Astrocyte (in vitro differentiated cells and primary cell): ENCODE measurements around the gene SYT17. TPM values are rescaled to one million over a fixed set of nuclear protein-coding genes. Genes with fewer than 3 reads are reported as not detected.

ENCODE experiments used
- DNase-seq: peaks from one replicate; pipeline ENCODE4 v3.0.0-alpha.2; 2010; ENCODE audit warnings: low read depth
- FAIRE-seq: peaks from 2 replicates; lab custom pipeline; 2011; peaks lifted over from hg19 to GRCh38; lab: Jason Lieb, UNC
- H2AFZ ChIP-seq: 2 replicates; pipeline ENCODE4 v1.6.0; 2012; ENCODE audit warnings: low read depth, low read length, inconsistent platforms
- H3K27ac ChIP-seq: 2 replicates; pipeline ENCODE4 v1.5.1; 2011; ENCODE audit warnings: low read depth, low read length, inconsistent platforms
- H3K27me3 ChIP-seq: 2 replicates; pipeline ENCODE4 v1.6.0; 2011; ENCODE audit warnings: low read length, inconsistent platforms; ENCODE audit not compliant: insufficient read depth
- H3K36me3 ChIP-seq: 2 replicates; pipeline ENCODE4 v1.5.1; 2011; ENCODE audit warnings: low read length, inconsistent platforms; ENCODE audit not compliant: insufficient read depth
- H3K4me1 ChIP-seq: 2 replicates; pipeline ENCODE4 v1.5.1; 2011; ENCODE audit warnings: low read length, inconsistent platforms; ENCODE audit not compliant: insufficient read depth
- H3K4me2 ChIP-seq: 2 replicates; pipeline ENCODE4 v1.6.0; 2012; ENCODE audit warnings: low read length, inconsistent platforms
- H3K4me3 ChIP-seq: 2 replicates; pipeline ENCODE4 v1.5.1; 2011; ENCODE audit warnings: low read depth, mild to moderate bottlenecking, low read length, inconsistent platforms; ENCODE audit not compliant: insufficient read depth
- H3K79me2 ChIP-seq: 2 replicates; pipeline ENCODE4 v1.6.0; 2012; ENCODE audit warnings: mild to moderate bottlenecking, low read length, inconsistent platforms; ENCODE audit not compliant: insufficient read depth
- H3K9ac ChIP-seq: 2 replicates; pipeline ENCODE4 v1.6.0; 2012; ENCODE audit warnings: mild to moderate bottlenecking, low read length, inconsistent platforms
- H3K9me3 ChIP-seq: 2 replicates; pipeline ENCODE4 v1.5.1; 2012; ENCODE audit warnings: low read depth, mild to moderate bottlenecking, low read length, inconsistent platforms; ENCODE audit not compliant: insufficient read depth
- H4K20me1 ChIP-seq: 2 replicates; pipeline ENCODE4 v1.6.0; 2012; ENCODE audit warnings: low read length, inconsistent platforms; ENCODE audit not compliant: insufficient read depth
- H3K27ac Mint-ChIP-seq: one replicate; pipeline ENCODE4 v1.8.0; 2021; ENCODE audit warnings: mild to moderate bottlenecking, mixed read lengths; ENCODE audit not compliant: unreplicated experiment
- H3K27me3 Mint-ChIP-seq: one replicate; pipeline ENCODE4 v1.8.0; 2021; ENCODE audit warnings: low read depth, mixed read lengths; ENCODE audit not compliant: unreplicated experiment
- H3K36me3 Mint-ChIP-seq: one replicate; pipeline ENCODE4 v1.8.0; 2021; ENCODE audit warnings: low read depth, mixed read lengths; ENCODE audit not compliant: unreplicated experiment
- H3K4me1 Mint-ChIP-seq: one replicate; pipeline ENCODE4 v1.8.0; 2021; ENCODE audit warnings: low read depth, mixed read lengths; ENCODE audit not compliant: unreplicated experiment
- H3K4me3 Mint-ChIP-seq: one replicate; pipeline ENCODE4 v1.8.0; 2021; ENCODE audit warnings: mild to moderate bottlenecking, moderate library complexity, mixed read lengths; ENCODE audit not compliant: unreplicated experiment
- H3K9me3 Mint-ChIP-seq: one replicate; pipeline ENCODE4 v1.8.0; 2021; ENCODE audit warnings: mild to moderate bottlenecking, mixed read lengths; ENCODE audit not compliant: unreplicated experiment
- EZH2 ChIP-seq: IDR thresholded peaks from 2 replicates; pipeline ENCODE4 v1.6.1; 2012; ENCODE audit warnings: mild to moderate bottlenecking, low read length, inconsistent platforms; ENCODE audit not compliant: insufficient read depth
- total RNA-seq: library from RNA; stranded (reverse); gene quantifications from 2 replicates; pipeline ENCODE4 v1.2.1, GENCODE V29; 2021
- TF ChIP-seq, protein P1 (sequence below): IDR thresholded peaks from 2 replicates; pipeline ENCODE4 v1.5.1; 2011; ENCODE audit warnings: low read depth, mild to moderate bottlenecking, inconsistent platforms, low read length, moderate library complexity; ENCODE audit not compliant: insufficient read depth

The SYT17 gene
- total RNA-seq, 1 donor from 2014 or later, result 4.8 TPM

DNA sequence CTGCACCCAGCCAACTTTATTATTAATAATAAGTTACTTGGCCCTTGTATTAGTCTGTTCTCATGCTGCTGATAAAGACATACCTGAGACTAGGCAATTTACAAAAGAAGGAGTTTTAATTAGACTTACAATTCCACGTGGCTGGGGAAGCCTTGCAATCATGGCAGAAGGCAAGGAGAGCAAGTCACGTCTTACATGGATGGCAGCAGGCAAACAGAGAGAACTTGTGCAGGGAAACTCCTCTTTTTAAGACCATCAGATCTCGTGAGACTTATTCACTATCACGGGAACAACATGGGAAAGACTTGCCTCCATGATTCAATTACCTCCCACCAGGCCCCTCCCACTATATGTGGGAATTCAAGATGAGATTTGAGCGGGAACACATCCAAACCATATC, 47.7 kb downstream of the SYT17 start:
- DNase-seq (no peak), FAIRE-seq (no peak)
- H3K27ac Mint-ChIP-seq, result no peak overlapping the region
- H3K4me1 ChIP-seq, result no peaks in the 10 kb centered on the region
- H3K79me2 ChIP-seq, result no peaks in the 10 kb centered on the region
- no peaks in the 10 kb centered on the region for H3K27me3 ChIP-seq
- H4K20me1 ChIP-seq, result no peaks in the 10 kb centered on the region
- H2AFZ ChIP-seq, result no peak overlapping the region
- peaks cover 20% of the 10 kb centered on the region for H3K9me3 Mint-ChIP-seq
- no peak overlapping the region for H3K4me3 Mint-ChIP-seq
- H3K36me3 Mint-ChIP-seq, result peaks cover 9% of the 10 kb centered on the region
- no peaks in the 10 kb centered on the region for H3K36me3 ChIP-seq
- no peaks in the 10 kb centered on the region for H3K4me1 Mint-ChIP-seq
- no peaks in the 10 kb centered on the region for H3K9me3 ChIP-seq
- no peak for TF ChIP-seq EZH2
- no peak overlapping the region for H3K27ac ChIP-seq
- no peaks in the 10 kb centered on the region for H3K27me3 Mint-ChIP-seq
- H3K4me3 ChIP-seq, result no peak overlapping the region
- H3K9ac ChIP-seq, result no peak overlapping the region
- no peak overlapping the region for H3K4me2 ChIP-seq

DNA sequence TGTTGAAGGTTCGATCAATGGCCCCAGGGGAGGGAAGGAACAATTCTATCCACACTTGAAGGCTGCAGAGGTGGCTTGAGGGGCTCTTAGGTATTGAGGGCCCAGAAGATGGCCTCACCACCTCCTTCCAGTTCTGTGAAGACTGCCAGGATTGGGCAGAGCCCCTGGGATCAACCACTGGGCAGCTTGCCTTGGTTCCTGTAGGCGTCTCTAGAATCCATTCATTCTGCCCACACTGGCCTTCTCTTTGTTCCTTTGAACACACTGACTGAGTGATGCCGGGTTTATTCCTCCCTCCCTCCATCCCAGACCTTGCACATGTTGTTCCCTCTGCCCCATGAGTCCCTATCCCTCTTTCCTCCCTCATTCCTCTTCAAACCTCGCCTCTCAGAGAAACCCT, 50.5 kb downstream of the SYT17 start:
- H3K27me3 ChIP-seq, result no peaks in the 10 kb centered on the region
- Mint-ChIP-seq H3K27ac (no peak overlapping the region), H3K27me3 (no peaks in the 10 kb centered on the region), H3K4me1 (no peaks in the 10 kb centered on the region), H3K4me3 (no peak overlapping the region), H3K9me3 (peaks cover 12% of the 10 kb centered on the region), H3K36me3 (peaks cover 3% of the 10 kb centered on the region)
- TF ChIP-seq, protein P1, sequence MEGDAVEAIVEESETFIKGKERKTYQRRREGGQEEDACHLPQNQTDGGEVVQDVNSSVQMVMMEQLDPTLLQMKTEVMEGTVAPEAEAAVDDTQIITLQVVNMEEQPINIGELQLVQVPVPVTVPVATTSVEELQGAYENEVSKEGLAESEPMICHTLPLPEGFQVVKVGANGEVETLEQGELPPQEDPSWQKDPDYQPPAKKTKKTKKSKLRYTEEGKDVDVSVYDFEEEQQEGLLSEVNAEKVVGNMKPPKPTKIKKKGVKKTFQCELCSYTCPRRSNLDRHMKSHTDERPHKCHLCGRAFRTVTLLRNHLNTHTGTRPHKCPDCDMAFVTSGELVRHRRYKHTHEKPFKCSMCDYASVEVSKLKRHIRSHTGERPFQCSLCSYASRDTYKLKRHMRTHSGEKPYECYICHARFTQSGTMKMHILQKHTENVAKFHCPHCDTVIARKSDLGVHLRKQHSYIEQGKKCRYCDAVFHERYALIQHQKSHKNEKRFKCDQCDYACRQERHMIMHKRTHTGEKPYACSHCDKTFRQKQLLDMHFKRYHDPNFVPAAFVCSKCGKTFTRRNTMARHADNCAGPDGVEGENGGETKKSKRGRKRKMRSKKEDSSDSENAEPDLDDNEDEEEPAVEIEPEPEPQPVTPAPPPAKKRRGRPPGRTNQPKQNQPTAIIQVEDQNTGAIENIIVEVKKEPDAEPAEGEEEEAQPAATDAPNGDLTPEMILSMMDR, result no peak
- no peak overlapping the region for H2AFZ ChIP-seq
- FAIRE-seq (no peak), DNase-seq (no peak)
- no peaks in the 10 kb centered on the region for H3K4me1 ChIP-seq
- no peak overlapping the region for H3K4me3 ChIP-seq
- H3K36me3 ChIP-seq, result no peaks in the 10 kb centered on the region
- H3K27ac ChIP-seq, result no peak overlapping the region
- H3K79me2 ChIP-seq, result no peaks in the 10 kb centered on the region
- no peaks in the 10 kb centered on the region for H3K9me3 ChIP-seq
- no peak overlapping the region for H3K4me2 ChIP-seq
- no peaks in the 10 kb centered on the region for H4K20me1 ChIP-seq
- H3K9ac ChIP-seq, result no peak overlapping the region

GRCh38 chr16:19219836-19220235, 51.8 kb downstream of the SYT17 start:
- FAIRE-seq (no peak), DNase-seq (no peak)
- no peaks in the 10 kb centered on the region for H3K27me3 Mint-ChIP-seq
- H3K4me1 Mint-ChIP-seq, result no peaks in the 10 kb centered on the region
- no peak for TF ChIP-seq EZH2
- TF ChIP-seq, protein P1, result no peak
- Histone ChIP-seq H3K36me3 (no peaks in the 10 kb centered on the region), H3K27me3 (no peaks in the 10 kb centered on the region), H2AFZ (no peak overlapping the region), H3K9me3 (no peaks in the 10 kb centered on the region), H3K9ac (no peak overlapping the region), H3K27ac (no peak overlapping the region), H3K4me3 (no peak overlapping the region), H3K4me2 (no peak overlapping the region), H3K79me2 (no peaks in the 10 kb centered on the region), H4K20me1 (no peaks in the 10 kb centered on the region), H3K4me1 (no peaks in the 10 kb centered on the region)
- H3K9me3 Mint-ChIP-seq, result peaks cover 12% of the 10 kb centered on the region
- H3K36me3 Mint-ChIP-seq, result peaks cover 3% of the 10 kb centered on the region
- H3K27ac Mint-ChIP-seq, result no peak overlapping the region
- H3K4me3 Mint-ChIP-seq, result no peak overlapping the region
